GM08714 (cell line): ENCODE results near the gene SDF2L1.
"Not testable (repeated sequence)": the region's sequence is repeated elsewhere in the genome, so short reads cannot be mapped to it uniquely, and the experiment has no call there.

Experiments used
- H3K4me3 ChIP-seq: fragments of 200-500 bp; sonication (Bioruptor generic); 2 replicates; pipeline ENCODE4 v1.5.1; 2014; ENCODE audit warnings: mild to moderate bottlenecking, low read length, inconsistent platforms
- ZNF274 ChIP-seq: IDR thresholded peaks from 2 replicates; pipeline ENCODE4 v1.6.1; 2012; ENCODE audit warnings: mild to moderate bottlenecking, low read depth, low read length

SDF2L1 gene

DNA sequence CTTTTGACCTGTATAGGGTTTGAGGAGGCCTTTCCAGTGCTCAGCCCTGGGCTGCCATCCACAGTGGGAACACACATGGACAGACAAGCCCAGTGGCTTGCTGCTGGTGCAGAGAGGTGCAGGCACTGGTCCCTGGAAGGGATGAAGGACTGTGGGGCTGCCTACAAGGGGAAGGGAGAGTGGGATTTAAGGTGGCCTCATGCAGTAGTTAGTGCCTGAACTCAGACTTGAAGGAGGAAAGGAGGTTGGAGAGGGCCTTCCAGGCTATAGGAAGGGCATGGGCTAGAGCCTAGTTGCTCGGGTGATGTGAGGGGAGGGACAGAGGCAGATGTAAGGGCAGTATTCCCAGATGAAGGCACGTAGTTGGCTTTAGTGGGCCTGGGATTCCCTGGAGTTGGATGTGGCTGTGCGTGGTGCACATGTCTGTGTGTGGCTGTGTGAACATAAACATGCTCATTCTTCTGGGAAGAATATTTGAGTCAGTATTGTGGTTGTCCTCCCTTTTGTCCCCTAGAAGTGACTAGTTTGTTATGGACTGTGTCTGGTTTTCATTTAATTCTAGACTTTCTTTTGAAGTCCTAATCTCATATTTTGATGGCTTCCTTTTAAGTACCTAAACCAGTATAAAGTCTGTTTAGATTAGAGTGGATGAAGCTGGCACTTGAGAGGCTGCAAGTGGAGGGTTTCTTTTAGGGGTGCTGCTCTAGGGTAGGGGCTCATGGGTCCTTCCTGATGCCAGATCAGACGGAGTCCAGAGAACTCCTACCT lies 30.7 kb upstream of the SDF2L1 start:
- TF ChIP-seq ZNF274 = no peak
- H3K4me3 ChIP-seq = no peak overlapping the region

DNA sequence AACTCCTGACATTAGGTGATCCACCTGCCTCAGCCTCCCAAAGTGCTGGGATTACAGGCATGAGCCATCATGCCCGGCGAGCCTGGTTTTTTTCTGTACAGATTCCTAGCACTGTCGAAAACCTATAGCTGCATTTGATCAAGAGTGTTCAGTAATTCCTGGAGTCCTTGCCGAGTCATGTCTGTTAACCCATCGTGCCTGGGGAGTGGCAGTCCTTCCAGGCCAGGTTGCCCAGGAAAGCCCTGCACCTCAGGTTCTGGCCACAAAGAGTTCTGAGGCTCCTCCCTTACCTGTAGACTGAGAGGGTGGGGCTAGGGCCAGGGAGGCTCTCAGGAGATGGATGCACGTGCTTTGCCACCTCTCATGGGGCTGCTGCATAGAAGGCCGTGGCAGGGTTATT lies 29.2 kb upstream of the SDF2L1 start:
- H3K4me3 ChIP-seq = no peak overlapping the region
- no peak for TF ChIP-seq ZNF274

DNA sequence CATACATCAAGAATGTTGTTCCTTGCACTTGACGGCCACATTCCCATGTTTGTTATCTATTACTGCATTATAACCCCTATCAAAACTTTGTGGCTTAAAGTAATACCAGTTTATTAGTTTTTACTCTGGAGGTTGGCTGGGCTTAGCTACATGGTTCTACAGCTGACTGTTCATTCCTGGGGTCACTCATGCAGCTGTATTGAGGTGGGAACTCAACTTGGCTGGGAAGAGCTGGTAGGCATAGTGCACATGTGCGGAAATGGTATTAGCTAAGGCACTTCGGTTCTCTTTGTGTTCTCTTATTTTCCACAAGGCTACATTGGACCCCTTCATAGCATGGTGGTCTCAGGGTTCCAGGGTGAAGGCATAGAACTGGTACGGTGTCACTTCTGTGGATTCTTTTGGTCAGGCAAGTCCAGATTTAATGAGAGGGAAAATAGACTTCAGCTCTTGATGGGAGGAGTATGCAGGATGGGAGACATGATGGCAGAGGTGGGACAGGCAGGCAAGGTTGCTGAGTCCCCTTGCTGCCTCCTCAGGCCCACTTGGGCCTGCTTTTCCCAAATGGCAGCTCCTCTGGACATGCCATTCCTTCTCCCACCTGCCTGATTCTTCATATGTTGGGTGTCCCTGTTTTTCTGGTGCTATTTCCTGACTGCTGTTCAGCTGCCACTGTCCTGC lies 28.4 kb upstream of the SDF2L1 start:
- H3K4me3 ChIP-seq = no peak overlapping the region
- TF ChIP-seq ZNF274 = no peak

DNA sequence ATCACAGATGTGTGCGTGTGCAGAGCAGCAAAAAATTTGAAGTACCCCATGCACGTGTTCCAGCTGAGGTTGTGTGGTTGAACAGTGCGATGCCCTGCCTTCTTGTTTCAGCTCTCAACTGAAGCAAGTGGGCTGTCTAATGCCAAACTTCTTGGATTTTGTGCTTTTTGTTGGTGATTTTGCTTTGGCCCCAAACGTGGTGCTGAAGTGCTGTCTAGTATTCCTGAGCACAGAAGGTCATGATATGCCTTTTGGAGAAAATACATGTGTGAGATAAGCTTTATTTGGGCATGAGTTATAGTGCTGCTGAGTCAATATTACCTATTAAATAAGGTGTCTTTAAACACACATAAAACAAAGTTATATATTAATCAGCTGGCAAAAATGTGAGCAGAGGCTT lies 26.4 kb upstream of the SDF2L1 start:
- H3K4me3 ChIP-seq = no peak overlapping the region
- no peak for TF ChIP-seq ZNF274

DNA sequence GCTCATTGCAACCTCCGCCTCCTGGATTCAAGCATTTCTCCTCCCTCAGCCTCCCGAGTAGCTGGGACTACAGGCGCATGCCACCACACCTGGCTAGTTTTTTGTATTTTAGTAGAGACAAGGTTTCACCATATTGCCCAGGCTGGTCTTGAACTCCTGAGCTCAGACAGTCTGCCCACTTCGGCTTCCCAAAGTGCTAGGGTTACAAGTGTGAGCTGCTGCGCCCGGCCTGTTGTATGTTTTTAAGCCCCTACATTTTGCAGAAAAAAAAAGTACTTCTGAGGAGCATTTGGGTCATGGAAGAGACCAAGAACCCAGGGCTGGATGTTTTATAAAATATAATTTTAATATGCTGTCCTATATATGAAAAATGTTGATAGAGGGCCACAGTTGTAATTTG lies 24.8 kb upstream of the SDF2L1 start:
- not testable (repeated sequence) for H3K4me3 ChIP-seq

DNA sequence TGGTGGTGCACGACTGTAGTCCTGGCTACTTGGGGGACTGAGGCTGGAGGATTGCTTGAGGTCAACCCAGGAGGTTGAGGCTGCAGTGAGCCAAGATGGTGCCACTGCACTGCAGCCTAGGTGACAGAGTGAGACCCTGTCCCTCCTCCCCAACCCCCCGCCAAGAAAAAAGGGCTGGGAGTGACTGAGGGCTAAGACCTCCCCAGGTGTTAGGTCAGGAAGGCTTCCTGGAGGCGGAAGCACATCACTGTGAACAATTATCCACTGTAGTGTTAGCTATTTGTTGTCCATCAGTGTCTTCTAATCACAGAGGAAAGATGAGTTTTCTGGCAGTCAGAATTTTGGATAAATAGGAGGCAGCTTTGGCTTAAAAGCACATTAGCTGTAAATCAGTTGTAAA lies 21.1 kb upstream of the SDF2L1 start:
- no peak overlapping the region for H3K4me3 ChIP-seq
- TF ChIP-seq ZNF274 = no peak

DNA sequence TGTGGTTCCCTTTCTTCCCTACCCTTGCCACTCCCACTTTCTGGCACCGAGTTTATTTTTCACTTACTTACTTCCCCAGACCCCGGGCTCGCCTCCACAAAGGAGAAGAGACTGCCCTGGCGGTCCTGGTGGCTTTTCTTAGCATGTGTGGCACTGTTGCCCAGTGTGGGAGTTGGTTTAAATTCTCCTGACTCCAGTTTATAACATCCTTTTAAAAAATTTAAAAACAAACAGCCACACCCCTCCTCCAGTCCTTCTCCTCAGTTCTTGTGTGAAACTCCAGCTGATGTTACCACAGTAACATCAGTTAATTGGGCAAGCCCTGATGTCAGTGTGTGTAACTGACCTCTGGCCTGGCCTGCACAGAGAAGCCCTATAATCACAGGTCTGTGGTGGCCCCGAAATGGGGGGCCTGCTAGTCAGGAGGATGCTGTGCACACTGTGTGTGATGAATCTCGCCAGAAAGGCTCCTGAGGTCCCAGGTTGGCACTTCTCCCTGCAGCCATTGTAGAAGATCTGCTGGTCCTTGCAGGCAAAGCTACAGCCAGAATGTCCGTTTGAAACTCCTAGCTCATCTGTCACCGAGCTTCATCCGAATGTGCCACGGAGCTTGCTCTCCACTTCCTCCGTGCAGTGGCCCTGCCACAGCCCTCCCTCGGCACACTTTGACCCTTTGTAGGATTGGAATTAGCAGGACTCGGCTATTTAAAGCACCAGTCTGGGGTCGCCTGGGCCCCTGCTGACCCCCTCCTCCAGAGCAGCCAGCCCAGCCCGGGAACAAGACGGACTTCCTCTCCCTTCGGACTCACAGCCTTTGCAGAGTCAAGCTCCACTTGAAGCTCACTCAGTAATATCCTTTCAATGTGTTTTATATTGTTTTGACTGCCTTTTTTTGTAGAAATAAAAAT lies 19.8 kb upstream of the SDF2L1 start:
- no peak for TF ChIP-seq ZNF274

DNA sequence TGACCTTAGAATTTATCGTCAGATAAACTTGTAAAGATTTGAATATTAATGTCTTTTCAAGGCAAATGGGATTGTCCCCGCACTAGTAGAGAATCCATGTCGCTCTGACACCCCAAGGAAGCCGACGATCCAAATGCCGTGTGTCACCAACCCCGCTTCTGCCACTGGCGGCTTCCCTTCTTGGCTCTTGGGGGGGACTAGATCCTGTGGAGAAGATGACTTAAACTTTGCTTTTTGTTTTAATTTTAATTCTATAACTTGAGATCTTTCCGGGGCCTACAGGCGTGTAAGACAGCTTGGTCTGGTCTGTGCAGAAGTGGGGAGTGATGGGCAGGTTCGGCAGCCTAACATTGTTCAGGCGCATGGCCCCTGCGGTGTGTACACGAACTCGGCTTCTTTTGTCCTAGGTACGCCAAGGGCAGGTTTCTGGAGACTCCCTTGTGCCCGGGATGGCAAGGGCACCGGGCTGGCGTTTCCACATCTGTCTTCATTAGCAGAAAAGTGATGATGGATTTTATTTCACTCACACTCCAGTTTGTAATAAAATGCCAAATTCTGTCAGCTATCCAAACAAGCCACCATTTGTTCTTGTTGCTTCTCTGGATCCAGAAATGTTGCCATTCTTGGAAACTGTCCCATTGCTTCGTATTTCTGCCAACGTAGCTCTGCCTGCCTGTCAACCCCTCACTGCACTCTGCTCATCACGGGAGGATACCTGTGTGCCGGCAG lies 19.0 kb upstream of the SDF2L1 start:
- TF ChIP-seq ZNF274 = no peak
- H3K4me3 ChIP-seq = no peak overlapping the region

More for the DNA sequence above, 19.8 kb upstream of the SDF2L1 start:
- no peak overlapping the region for H3K4me3 ChIP-seq

DNA sequence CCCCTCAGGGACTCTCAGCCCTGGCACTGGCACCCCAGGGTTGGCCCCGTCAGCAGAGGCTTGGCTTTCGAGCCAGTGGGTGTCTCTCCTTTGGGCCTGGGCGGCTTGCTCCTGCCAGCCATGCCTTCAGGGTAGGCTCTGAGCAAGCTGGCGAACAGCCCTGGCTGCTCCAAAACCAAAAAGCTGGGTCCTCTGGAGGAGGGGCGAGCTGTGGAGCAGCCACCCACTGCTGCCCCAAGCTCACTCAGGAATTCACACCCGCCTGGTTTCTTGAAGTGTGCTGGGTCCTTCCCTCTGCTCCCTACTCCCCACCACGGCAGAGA lies 18.5 kb upstream of the SDF2L1 start:
- TF ChIP-seq ZNF274 = no peak
- no peak overlapping the region for H3K4me3 ChIP-seq

DNA sequence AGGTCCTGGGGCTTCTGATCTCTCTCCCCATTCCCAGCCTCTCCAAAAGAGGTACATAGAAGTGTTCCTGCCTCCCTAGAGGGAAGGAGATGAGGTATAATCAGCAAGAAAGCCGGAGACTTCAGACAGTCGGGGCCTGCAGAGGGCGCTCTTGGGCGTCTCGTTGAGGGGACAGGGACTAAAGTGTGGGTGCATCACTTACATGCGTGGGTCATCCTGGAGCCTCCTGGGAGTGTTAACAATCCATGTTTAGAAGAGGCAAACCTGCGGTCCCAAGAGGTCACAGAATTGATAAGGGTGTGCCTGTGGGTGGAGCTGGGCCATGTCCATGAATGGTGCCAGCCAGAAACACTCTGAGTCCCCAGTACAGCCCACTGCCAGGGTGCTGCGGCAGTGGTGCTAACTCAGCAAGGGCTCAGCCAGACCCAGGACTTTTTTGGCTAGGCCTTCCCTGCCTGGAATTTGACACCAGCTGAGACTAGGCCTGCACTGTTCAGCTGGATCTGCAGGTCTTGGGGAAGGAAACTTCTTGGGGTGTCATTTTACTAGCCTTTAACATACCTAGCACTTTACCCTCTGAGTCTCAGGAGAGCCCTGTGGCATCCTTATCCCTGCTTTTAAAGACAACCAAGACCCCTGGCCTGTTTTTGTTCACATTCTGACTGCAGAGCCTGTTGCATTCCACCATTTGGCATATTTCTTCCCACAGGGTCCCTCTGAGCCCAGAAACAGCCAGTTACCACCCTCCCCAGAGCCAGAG lies 17.8 kb upstream of the SDF2L1 start:
- no peak overlapping the region for H3K4me3 ChIP-seq
- TF ChIP-seq ZNF274 = no peak

DNA sequence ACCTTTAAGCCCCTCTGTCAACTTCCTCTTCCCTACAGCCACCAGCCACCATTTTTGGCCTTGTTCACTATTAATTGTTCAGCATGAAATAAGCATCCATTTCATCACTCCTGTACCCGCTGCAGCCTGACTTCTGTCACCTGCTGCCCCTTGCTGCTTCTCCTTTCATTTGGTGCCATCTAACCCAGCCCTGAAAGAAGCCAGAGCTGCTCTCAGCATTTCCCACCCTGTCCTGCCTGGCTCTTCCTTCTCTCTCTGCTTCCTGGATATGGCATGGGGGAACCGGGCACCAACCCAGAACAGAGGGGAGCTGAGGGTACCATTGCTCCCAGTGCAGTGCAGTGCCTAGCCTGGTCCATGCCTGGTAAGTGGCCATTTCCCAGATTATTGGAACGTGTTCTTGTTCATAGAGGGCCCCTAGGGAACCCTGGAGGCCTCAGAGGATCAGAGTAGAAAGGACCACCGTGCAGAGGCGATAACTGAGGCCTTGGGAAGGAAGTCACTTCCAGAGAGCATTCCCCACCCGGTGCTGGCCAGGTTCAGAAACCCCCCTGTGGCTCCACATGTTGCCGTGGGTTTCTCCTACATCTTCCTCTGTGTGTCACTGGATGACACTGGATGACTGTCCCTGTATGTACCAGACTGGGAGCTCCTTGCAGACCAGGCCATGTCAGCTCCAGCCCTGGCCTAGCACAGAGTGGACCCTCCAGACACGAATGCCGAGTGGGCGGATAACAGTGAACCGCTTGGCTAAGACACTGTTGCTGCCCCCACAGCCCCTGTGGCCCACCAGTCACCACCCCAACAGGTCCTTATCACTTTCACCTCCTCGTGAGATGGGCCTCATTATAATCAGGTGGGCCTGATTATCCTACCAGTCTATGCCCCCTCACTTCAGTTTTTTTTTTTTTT lies 17.0 kb upstream of the SDF2L1 start:
- H3K4me3 ChIP-seq = no peak overlapping the region
- TF ChIP-seq ZNF274 = no peak

DNA sequence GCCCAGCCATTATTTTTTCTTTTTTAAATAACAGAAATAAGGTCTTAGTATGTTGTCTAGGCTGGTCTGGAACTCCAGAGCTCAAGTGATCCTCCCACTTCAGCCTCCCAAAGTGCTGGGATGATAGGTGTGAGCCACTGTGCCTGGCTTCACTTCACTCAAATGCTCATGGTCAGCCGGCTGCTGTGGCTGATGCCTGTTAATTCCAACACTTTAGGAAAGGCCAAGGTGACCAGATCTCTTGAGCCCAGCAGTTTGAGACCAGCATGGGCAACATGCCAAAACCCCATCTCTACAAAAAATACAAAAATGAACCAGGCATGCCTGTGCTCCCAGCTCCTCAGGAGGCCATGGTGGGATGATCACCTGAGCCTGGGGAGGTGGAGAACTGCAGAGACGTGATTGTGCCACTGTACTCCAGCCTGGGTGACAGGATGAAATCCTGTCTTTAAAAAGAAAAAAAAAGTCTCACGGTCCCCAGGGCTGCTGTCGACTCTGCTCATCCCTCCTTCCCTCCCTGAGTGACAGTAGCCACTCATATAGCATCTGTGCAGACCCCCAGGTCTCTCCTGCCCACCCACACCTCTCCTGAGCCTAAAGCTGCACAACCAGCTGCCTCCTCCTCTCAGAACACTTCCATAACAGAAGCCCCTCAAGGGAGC lies 15.9 kb upstream of the SDF2L1 start:
- TF ChIP-seq ZNF274 = no peak
- H3K4me3 ChIP-seq = no peak overlapping the region
